HEK293T (cell line): ENCODE data around the gene FH.

Experiments used
- FOXM1 ChIP-seq: fragments of 450-650 bp; IDR thresholded peaks from 2 replicates; pipeline ENCODE4 v1.6.1; 2017; ENCODE audit warnings: mild to moderate bottlenecking, borderline replicate concordance
- HDGF ChIP-seq: fragments of 450-650 bp; IDR thresholded peaks from 2 replicates; pipeline ENCODE4 v1.6.1; 2017; ENCODE audit warnings: antibody characterized with exemption, borderline replicate concordance
- TARDBP ChIP-seq: fragments of 450-650 bp; IDR thresholded peaks from 2 replicates; pipeline ENCODE4 v1.6.1; 2016

DNA sequence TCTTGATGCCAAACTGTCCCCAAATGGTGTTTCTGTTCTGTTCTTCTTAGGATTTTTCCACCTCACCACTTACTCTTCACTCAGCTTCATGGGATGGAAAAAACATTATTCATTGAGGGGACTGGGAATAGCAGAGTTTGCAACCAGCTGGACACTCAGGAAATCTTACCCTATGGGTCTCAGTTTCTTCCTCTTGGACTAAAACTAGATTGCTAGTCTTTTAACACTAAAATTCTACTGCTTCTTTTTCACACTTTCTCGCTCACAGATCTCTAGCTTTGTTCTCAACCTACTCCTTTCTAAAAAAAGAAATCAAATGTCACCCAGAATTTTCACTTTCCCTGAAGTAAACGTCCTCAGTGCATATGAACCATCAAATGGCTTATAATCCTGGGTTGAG, 17.4 kb upstream of the FH start:
- TF ChIP-seq FOXM1 (no peak), TARDBP (no peak), HDGF (no peak)
